ENCODE measurements around the gene PPP2R2B.

DNA sequence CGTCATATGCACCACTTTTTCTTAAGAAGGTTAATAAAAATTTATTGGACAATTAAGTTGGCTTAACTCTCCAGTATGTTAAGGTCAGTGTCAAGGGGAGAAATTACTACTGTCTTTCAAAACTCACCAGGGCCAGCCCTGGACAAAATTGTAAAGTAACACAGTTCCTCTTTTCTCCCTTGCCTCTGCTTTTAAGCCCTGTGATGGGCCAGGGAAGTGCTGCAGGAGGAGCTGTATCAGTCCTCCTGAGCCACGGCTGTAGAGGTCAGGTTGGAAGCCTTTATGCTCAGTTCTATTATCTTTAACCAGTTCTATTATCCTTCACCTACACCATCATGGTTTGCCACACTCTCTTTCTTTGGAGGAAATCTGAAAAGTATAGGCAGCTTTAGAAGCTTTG, 11.5 kb upstream of the PPP2R2B start:
- TF ChIP-seq, protein P1, sequence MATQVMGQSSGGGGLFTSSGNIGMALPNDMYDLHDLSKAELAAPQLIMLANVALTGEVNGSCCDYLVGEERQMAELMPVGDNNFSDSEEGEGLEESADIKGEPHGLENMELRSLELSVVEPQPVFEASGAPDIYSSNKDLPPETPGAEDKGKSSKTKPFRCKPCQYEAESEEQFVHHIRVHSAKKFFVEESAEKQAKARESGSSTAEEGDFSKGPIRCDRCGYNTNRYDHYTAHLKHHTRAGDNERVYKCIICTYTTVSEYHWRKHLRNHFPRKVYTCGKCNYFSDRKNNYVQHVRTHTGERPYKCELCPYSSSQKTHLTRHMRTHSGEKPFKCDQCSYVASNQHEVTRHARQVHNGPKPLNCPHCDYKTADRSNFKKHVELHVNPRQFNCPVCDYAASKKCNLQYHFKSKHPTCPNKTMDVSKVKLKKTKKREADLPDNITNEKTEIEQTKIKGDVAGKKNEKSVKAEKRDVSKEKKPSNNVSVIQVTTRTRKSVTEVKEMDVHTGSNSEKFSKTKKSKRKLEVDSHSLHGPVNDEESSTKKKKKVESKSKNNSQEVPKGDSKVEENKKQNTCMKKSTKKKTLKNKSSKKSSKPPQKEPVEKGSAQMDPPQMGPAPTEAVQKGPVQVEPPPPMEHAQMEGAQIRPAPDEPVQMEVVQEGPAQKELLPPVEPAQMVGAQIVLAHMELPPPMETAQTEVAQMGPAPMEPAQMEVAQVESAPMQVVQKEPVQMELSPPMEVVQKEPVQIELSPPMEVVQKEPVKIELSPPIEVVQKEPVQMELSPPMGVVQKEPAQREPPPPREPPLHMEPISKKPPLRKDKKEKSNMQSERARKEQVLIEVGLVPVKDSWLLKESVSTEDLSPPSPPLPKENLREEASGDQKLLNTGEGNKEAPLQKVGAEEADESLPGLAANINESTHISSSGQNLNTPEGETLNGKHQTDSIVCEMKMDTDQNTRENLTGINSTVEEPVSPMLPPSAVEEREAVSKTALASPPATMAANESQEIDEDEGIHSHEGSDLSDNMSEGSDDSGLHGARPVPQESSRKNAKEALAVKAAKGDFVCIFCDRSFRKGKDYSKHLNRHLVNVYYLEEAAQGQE (IDR thresholded peaks at IDR 0.05), result no peak
- no peak for TF ChIP-seq POLR2A (IDR thresholded peaks at IDR 0.05; ENCODE audit: low read length)
- TF ChIP-seq, protein P2, sequence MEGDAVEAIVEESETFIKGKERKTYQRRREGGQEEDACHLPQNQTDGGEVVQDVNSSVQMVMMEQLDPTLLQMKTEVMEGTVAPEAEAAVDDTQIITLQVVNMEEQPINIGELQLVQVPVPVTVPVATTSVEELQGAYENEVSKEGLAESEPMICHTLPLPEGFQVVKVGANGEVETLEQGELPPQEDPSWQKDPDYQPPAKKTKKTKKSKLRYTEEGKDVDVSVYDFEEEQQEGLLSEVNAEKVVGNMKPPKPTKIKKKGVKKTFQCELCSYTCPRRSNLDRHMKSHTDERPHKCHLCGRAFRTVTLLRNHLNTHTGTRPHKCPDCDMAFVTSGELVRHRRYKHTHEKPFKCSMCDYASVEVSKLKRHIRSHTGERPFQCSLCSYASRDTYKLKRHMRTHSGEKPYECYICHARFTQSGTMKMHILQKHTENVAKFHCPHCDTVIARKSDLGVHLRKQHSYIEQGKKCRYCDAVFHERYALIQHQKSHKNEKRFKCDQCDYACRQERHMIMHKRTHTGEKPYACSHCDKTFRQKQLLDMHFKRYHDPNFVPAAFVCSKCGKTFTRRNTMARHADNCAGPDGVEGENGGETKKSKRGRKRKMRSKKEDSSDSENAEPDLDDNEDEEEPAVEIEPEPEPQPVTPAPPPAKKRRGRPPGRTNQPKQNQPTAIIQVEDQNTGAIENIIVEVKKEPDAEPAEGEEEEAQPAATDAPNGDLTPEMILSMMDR (IDR thresholded peaks at IDR 0.05), result no peak
- TF ChIP-seq SMC3 (IDR thresholded peaks at IDR 0.05), result no peak
- TF ChIP-seq, protein P3, sequence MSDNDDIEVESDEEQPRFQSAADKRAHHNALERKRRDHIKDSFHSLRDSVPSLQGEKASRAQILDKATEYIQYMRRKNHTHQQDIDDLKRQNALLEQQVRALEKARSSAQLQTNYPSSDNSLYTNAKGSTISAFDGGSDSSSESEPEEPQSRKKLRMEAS (IDR thresholded peaks at IDR 0.05), result no peak
- TF ChIP-seq ZFP36 (IDR thresholded peaks at IDR 0.05; ENCODE audit: borderline replicate concordance, partially characterized antibody), result no peak
